Measurements from ENCODE around the gene FAM114A2.

DNA sequence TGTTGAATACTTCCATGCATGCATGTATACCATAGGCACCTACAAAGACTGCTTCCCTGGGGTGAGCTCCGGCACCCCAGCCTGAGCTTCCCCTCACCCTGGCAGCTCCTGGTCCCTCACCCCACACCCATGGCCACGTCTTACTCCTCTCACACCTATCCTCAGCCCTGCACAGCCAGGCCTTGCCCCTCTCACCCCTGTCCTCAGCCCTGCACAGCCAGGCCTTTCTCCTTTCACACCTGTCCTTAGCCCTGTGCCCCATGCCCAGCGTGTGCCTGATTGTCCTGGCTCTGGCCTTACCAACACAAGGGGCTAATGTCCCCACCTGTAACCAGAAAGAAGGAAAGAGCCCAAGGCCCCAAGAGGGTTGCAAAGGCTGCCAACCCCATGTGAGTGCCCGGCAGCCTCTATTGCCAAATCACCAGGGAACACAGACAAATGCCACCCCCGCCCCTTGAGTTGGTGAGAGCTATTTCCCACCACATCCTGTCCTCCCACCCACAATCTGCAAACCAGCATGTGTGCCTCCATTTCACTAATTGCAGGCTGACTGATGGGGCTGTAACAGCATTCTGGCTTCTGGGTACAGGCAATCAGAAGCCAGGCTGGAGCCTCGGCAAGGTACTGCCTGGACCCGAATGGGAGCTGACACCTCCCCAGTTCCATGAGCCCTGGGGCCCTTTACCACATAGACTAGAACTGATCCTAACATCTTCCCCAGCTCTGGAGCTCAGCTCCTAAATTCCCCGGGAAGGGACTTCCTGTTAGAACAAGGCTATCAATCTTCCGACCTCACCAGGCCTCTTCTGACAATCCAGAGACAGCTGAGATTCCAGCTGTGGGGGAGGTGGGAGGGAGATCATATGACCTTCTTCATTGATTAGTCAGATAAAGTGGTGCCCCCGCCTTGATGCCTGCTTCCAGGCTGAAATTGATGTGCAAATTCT, 78.2 kb downstream of the FAM114A2 start:
- TF ChIP-seq EZH2 (IDR thresholded peaks at IDR 0.05) (no peak), POLR2AphosphoS5 (IDR thresholded peaks at IDR 0.05; ENCODE audit: borderline replicate concordance, low read depth, low read length) (no peak)
